ENCODE results near the gene VIL1.

DNA sequence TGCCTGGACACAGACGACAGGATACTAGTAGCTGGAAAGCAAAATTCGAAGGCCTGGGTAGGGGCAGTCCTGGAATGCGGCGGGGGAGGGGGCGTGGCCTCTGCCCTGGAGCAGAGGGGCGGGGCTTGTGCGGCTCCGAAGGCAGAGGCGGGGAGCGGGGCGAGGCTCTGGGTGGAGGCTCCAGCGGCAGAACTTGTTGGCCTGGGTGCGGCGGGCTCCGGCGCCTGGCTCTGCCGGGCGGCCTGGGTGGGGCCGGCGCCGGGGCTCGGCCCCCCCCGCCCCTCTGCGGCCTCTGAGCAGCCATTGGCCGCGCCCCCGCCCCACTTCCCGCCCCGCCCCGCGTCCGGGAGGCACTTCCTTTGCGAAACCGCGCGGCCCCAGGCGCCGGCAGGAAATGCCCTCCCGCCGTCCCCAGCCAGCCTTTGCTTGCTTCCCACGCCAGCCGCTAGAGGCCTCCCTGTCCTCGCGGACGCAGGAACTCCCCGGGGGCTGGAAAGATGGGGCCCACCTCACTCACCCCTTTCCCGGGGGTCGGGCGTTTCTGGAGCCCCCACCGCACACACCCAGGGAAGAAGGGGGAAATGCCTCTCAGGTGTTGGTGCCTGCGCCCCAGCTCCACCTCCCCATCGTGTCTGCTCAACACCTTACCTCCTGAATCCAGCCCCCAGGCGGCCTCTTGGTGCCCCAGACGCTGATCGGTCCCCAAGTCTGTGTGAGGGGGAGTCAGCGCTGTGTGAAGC lies 12.5 kb upstream of the VIL1 start:
- TF ChIP-seq, protein P1, sequence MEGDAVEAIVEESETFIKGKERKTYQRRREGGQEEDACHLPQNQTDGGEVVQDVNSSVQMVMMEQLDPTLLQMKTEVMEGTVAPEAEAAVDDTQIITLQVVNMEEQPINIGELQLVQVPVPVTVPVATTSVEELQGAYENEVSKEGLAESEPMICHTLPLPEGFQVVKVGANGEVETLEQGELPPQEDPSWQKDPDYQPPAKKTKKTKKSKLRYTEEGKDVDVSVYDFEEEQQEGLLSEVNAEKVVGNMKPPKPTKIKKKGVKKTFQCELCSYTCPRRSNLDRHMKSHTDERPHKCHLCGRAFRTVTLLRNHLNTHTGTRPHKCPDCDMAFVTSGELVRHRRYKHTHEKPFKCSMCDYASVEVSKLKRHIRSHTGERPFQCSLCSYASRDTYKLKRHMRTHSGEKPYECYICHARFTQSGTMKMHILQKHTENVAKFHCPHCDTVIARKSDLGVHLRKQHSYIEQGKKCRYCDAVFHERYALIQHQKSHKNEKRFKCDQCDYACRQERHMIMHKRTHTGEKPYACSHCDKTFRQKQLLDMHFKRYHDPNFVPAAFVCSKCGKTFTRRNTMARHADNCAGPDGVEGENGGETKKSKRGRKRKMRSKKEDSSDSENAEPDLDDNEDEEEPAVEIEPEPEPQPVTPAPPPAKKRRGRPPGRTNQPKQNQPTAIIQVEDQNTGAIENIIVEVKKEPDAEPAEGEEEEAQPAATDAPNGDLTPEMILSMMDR (conservative IDR thresholded peaks at IDR 0.05; ENCODE audit: low read depth, low read length): peak; percentile 83
- no peak for TF ChIP-seq EZH2 (IDR thresholded peaks at IDR 0.05; ENCODE audit: borderline replicate concordance, low read depth, low read length, poor library complexity, severe bottlenecking)
